HG02642 (cell line): ENCODE data around the gene DAP.

Experiments used
- ATAC-seq: cut with Tn5 transposase; IDR thresholded peaks from one replicate; pipeline ENCODE4 v1.9.1; 2021; ENCODE audit warnings: mild to moderate bottlenecking; ENCODE audit not compliant: unreplicated experiment, poor library complexity

The DAP gene

DNA sequence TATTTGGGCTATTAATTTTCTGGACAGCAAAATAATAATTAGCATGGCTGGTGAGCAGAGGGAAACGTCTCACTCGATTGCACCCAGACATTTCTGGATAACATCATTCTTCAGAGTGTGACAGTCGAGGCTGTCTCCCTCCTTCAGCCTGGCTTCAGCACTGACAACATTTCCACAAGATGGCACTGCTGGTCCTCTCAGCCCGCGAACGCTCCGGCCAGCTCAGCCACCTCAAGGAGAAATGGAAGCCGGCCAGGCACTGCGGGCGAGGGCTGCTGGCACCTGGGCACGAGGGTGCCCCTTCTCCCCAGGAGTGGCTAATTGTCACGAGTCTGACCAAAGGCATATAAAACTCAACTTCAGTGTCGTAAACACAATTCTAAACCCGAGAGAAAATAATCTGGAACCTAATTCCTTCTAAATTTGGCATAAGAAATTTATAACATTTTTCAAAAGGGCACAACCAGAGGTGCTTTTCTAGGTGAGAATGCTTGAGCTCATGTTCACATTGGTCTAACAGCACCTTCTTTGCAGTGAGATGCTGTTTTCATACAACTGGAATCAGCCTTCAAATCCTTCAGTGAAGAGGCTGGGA is 65.9 kb downstream of the DAP start:
- peak; percentile 38 for ATAC-seq

- no peak for ATAC-seq
These were observed 68.9 kb downstream of the DAP start for GRCh38 chr5:10691826-10692785.

GRCh38 chr5:10690460-10691440 is 70.3 kb downstream of the DAP start:
- no peak for ATAC-seq

- no peak for ATAC-seq
These were observed 71.5 kb downstream of the DAP start for GRCh38 chr5:10689391-10690081.

- ATAC-seq = no peak
These were observed 72.3 kb downstream of the DAP start for GRCh38 chr5:10688651-10689171.

DNA sequence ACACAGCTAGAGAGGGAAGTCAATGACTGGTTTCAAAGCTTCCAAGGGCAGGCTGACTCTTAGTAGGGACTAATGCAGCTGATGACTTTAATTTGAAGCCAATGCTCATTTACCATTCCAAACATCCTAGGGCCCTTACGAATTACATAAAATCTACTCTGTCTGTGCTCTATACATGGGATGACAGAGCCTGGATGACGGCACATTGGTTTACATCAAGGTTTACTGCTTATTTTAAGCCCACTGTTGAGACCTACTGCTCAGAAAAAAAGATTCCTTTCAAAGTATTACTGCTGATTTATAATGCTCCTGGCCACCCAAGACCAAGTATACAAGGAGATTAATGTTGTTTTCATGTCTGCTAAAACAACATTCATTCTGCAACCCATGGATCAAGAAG is 74.1 kb downstream of the DAP start:
- no peak for ATAC-seq

GRCh38 chr5:10685115-10685521 is 75.9 kb downstream of the DAP start:
- peak; percentile 72 for ATAC-seq

GRCh38 chr5:10684303-10685086 is 76.5 kb downstream of the DAP start:
- peak; percentile 67 for ATAC-seq

GRCh38 chr5:10682801-10683525 is 78.1 kb downstream of the DAP start:
- no peak for ATAC-seq

GRCh38 chr5:10681731-10682679 is 79.0 kb downstream of the DAP start:
- ATAC-seq = no peak

- ATAC-seq = no peak
These were observed 80.1 kb downstream of the DAP start for GRCh38 chr5:10680876-10681481.

- ATAC-seq = no peak
These were observed 81.6 kb downstream of the DAP start for GRCh38 chr5:10679336-10679988.

DNA sequence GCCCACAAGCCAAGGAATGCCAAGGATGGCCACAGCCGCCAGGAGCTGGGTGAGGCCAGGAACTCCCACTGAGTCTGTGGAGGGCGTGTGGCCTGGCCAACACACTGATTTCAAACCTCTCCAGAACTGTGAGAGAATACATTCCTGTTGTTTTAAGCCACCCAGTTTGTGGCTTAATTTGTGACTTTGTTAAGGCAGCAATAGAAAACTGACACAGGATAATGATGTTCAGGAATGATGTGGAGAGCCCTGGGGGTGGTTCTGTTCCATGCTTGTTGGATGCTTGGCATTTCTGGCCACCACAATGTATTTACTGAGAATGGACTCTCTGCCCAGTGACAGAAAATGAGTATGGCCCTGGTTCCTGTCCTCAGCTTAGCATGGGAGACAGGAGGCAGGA is 82.8 kb downstream of the DAP start:
- no peak for ATAC-seq

DNA sequence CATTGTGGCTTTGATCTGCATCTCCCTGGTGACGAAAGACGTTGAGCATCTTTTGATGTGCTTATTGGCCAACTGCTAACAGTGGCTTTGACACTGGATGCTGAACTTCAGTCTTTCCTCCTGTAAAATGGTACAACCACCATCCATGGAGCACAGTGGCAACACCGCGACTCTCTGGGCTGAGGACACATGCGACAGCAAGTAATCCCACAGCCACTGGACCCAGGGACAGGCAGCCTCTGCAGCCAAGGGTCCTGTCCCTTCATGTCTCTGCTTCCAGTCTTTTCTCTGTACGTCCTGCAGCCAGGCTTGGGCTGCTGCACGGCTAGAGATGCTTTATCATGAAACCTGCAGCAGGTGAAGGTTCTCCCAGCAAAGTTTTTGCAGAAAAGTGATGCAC is 83.5 kb downstream of the DAP start:
- no peak for ATAC-seq

GRCh38 chr5:10676946-10677345 is 84.1 kb downstream of the DAP start:
- no peak for ATAC-seq

DNA sequence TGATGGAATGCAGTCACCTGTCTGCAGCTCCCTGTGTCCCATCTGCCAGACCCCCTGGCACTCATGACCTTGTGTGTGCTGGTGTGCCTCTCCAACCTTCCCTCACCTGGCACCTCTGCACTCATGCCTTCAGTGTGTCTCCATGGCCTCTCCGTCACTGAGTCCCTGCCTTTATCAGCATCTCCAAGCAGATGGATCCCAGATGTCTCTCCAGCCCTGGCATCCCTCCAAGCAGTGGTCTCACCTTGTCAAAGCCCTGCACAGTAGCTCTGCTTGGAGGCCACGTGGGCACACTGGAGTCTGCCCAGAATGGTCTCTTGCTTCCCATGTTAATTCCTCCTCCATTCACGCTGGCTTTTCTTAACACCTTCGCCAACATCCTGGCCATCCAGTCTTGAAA is 84.8 kb downstream of the DAP start:
- ATAC-seq = no peak
